GM12878 (cell line): ENCODE measurements around the gene YTHDF1. TPM values are rescaled to one million over a fixed set of nuclear protein-coding genes. Genes with fewer than 3 reads are reported as not detected.

Experiments
- ATAC-seq: fragments of 200-7000 bp; cut with Tn5 transposase; 3 replicates; pipeline ENCODE4 v1.9.1; 2020; ENCODE audit warnings: mild to moderate bottlenecking, moderate library complexity
- BruUV-seq: library from RNA; stranded (reverse); fragments of 400-500 nt; replicated peaks from 2 replicates; lab custom pipeline; 2021; lab: Mats Ljungman, UMichigan
- CTCF ChIA-PET: fragments of 300-600 bp; sonication (Branson Sonifier 250); formaldehyde crosslinking; extraction: SDS; loops from one replicate; lab custom pipeline; 2021; ENCODE audit warnings: inconsistent platforms; lab: Yijun Ruan, JAX
- POLR2A ChIA-PET: fragments of 350-600 bp; formaldehyde crosslinking; extraction: SDS; loops from one replicate; lab custom pipeline; 2021; ENCODE audit warnings: inconsistent platforms; lab: Charles Lee
- RAD21 ChIA-PET: fragments of 300-600 bp; sonication (Branson Sonifier 250); formaldehyde crosslinking; loops from one replicate; lab custom pipeline; 2023; ENCODE audit warnings: antibody characterized with exemption; ENCODE audit not compliant: unreplicated experiment; lab: Charles Lee
- SMC1A ChIA-PET: fragments of 300-600 bp; sonication (Branson Sonifier 250); formaldehyde crosslinking; loops from one replicate; lab custom pipeline; 2023; ENCODE audit not compliant: unreplicated experiment, uncharacterized antibody; lab: Charles Lee
- DNase-seq: peaks from one replicate; pipeline ENCODE4 v3.0.0-alpha.2; 2011; ENCODE audit warnings: low read depth, low spot score
- FAIRE-seq: peaks from 3 replicates; lab custom pipeline; 2011; peaks lifted over from hg19 to GRCh38; lab: Jason Lieb, UNC
- H2AFZ ChIP-seq: 2 replicates; pipeline ENCODE4 v1.6.0; 2011; ENCODE audit warnings: low read depth, low read length, control low read depth; ENCODE audit not compliant: control insufficient read depth
- H3K27ac ChIP-seq: 2 replicates; pipeline ENCODE4 v1.5.1; 2011; ENCODE audit warnings: control low read depth; ENCODE audit not compliant: control insufficient read depth, insufficient read depth
- H3K27me3 ChIP-seq, 2 experiments: replicated peaks in 1 of 2; 2 replicates each; pipeline versions ENCODE4 v1.6.0 to v1.6.1; 2011; ENCODE audit warnings: low read length in 1 of 2; ENCODE audit not compliant: control insufficient read depth in 2 of 2, insufficient read depth in 2 of 2
- H3K36me3 ChIP-seq, 2 experiments: 2 replicates each; pipeline ENCODE4 v1.5.1; 2011; ENCODE audit warnings: low read length in 1 of 2; ENCODE audit not compliant: control insufficient read depth in 2 of 2, insufficient read depth in 2 of 2
- H3K4me1 ChIP-seq: 2 replicates; pipeline ENCODE4 v1.6.1; 2011; ENCODE audit warnings: mild to moderate bottlenecking, low read length, moderate library complexity, mixed read lengths; ENCODE audit not compliant: control insufficient read depth, insufficient read depth
- H3K4me2 ChIP-seq: 2 replicates; pipeline ENCODE4 v1.6.0; 2011; ENCODE audit warnings: control low read depth; ENCODE audit not compliant: control insufficient read depth, insufficient read depth
- H3K4me3 ChIP-seq: fragments of 200-600 bp; sonication (generic); 2 replicates; pipeline ENCODE4 v1.5.1; 2016
- H3K79me2 ChIP-seq: 2 replicates; pipeline ENCODE4 v1.6.0; 2011; ENCODE audit warnings: low read length; ENCODE audit not compliant: control insufficient read depth, insufficient read depth
- H3K9ac ChIP-seq: 2 replicates; pipeline ENCODE4 v1.8.0; 2011; ENCODE audit warnings: low read length, control low read depth, mixed read lengths; ENCODE audit not compliant: control insufficient read depth, insufficient read depth
- H3K9me3 ChIP-seq: replicated peaks from 3 replicates; pipeline ENCODE4 v1.5.1; 2011; ENCODE audit warnings: mild to moderate bottlenecking, low read length; ENCODE audit not compliant: control insufficient read depth, insufficient read depth
- H4K20me1 ChIP-seq: 2 replicates; pipeline ENCODE4 v1.6.0; 2011; ENCODE audit not compliant: control insufficient read depth, insufficient read depth
- IKZF1 ChIP-seq: fragments of 450-650 bp; conservative IDR thresholded peaks from 2 replicates; pipeline ENCODE4 v1.6.1; 2017; ENCODE audit warnings: antibody characterized with exemption, mild to moderate bottlenecking
- JUND ChIP-seq: IDR thresholded peaks from 2 replicates; pipeline ENCODE4 v1.6.1; 2012; ENCODE audit warnings: low read depth, mild to moderate bottlenecking, low read length, improper control_type of control experiment, moderate library complexity
- LARP7 ChIP-seq: fragments of 450-650 bp; IDR thresholded peaks from 2 replicates; pipeline ENCODE4 v1.6.1; 2017; ENCODE audit warnings: mild to moderate bottlenecking
- MYB ChIP-seq: fragments of 150-350 bp; IDR thresholded peaks from 2 replicates; pipeline ENCODE4 v1.6.1; 2014; ENCODE audit warnings: mild to moderate bottlenecking, low read depth, low read length, borderline replicate concordance
- NRF1 ChIP-seq: conservative IDR thresholded peaks from 2 replicates; pipeline ENCODE4 v1.6.1; 2011; ENCODE audit warnings: mild to moderate bottlenecking, low read depth, low read length, improper control_type of control experiment
- RFX5 ChIP-seq: IDR thresholded peaks from 2 replicates; pipeline ENCODE4 v1.6.1; 2011; ENCODE audit warnings: low read depth, low read length, improper control_type of control experiment
- STAT3 ChIP-seq: IDR thresholded peaks from 2 replicates; pipeline ENCODE4 v1.6.1; 2011; ENCODE audit warnings: low read depth, low read length, improper control_type of control experiment
- WGBS: methylation state at CpG from one replicate; pipeline ENCODE4 v1.1.6; 2016; ENCODE audit warnings: low lambda C conversion rate; ENCODE audit not compliant: insufficient replicate concordance, insufficient coverage; ENCODE audit errors: missing lambda C conversion rate; 5-methylcytosine and 5-hydroxymethylcytosine counted together
- in situ Hi-C: fragments of 300-500 bp; cut with MboI; formaldehyde crosslinking; loops from 9 replicates; pipeline ENCODE4 v1.14.3; 2018; ENCODE audit warnings: mixed read lengths
- intact Hi-C: fragments of 100-400 bp; cut with micrococcal nuclease; formaldehyde crosslinking; loops from one replicate; pipeline ENCODE4 v1.14.2; 2022; ENCODE audit not compliant: unreplicated experiment
- polyA plus RNA-seq, 11 experiments: library from polyadenylated mRNA; depleted of rRNA in 4 of 11; unstranded in 6 of 11; stranded (reverse) in 5 of 11; fragments of >200 nt; fragmentation: Nextera tagmentation in 4 of 11; fragmentation: Illumina TruSeq in 1 of 11; extraction: Ambion mirVana in 4 of 11; extraction: Trizol in 1 of 11; gene quantifications; 1 replicate in 1 of 11; 2 replicates in 10 of 11; pipeline versions ENCODE4 v1.2.1 to v1.2.3, GENCODE V29; 2011 to 2016; ENCODE audit warnings: inconsistent platforms in 2 of 11, missing spikeins in 2 of 11, low read depth in 1 of 11
- total RNA-seq, 4 experiments: library from RNA; depleted of rRNA in 3 of 4; stranded (reverse); fragments of >200 nt in 3 of 4; fragmentation: Illumina TruSeq in 1 of 4; extraction: Trizol in 1 of 4; gene quantifications; 2 replicates each; pipeline versions ENCODE4 v1.2.1 to v1.2.3, GENCODE V29; 2013 to 2021
- TF ChIP-seq, protein P1 (sequence below): IDR thresholded peaks from 2 replicates; pipeline ENCODE4 v1.6.1; 2011; ENCODE audit warnings: mild to moderate bottlenecking, low read depth, low read length, moderate library complexity; ENCODE audit not compliant: insufficient replicate concordance
- TF ChIP-seq, protein P2 (sequence below): fragments of 450-650 bp; conservative IDR thresholded peaks from 2 replicates; pipeline ENCODE4 v1.6.1; 2017; ENCODE audit warnings: mild to moderate bottlenecking, moderate library complexity
- TF ChIP-seq, protein P3 (sequence below): IDR thresholded peaks from 2 replicates; pipeline ENCODE4 v1.6.1; 2012; ENCODE audit warnings: low read length, inconsistent platforms
- TF ChIP-seq, protein P4 (sequence below): fragments of 450-650 bp; IDR thresholded peaks from 2 replicates; pipeline ENCODE4 v1.6.1; 2016; ENCODE audit warnings: mild to moderate bottlenecking
- TF ChIP-seq, protein P5 (sequence below): fragments of 450-650 bp; formaldehyde crosslinking; IDR thresholded peaks from 2 replicates; pipeline ENCODE4 v1.4.0; 2020; ENCODE audit warnings: mild to moderate bottlenecking, moderate library complexity

Gene YTHDF1
- total and polyA plus RNA-seq, 10 of the 15 experiments (the other 5 are each of a cell fraction or from before 2014, with no cell fraction given) = 4.6 to 37.8 (median 20.5) TPM

DNA sequence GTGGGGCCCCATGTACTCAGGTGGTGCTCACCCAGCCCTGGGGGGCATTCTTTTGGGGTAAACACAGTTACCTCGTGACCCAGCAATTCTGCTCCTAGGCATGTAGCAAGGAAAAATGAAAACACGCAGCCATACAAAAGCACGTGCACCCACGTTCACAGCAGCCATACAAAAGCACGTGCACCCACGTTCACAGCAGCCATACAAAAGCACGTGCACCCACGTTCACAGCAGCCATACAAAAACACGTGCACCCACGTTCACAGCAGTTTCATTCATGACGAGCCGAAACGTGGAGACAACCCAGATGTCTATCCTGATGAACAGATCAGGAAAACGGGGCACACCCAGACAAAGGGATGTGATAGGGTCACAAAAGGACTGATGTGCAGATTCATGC is 57.1 kb downstream of the YTHDF1 start:
- Histone ChIP-seq H3K4me1 (no peaks in the 10 kb centered on the region), H3K9ac (no peak overlapping the region), H3K36me3 (no peaks in the 10 kb centered on the region), H2AFZ (no peak overlapping the region), H3K9me3 (no peaks in the 10 kb centered on the region), H3K27ac (no peak overlapping the region), H3K4me2 (no peak overlapping the region), H4K20me1 (no peaks in the 10 kb centered on the region), H3K79me2 (no peaks in the 10 kb centered on the region), H3K27me3 (peaks cover 2 to 3% of the 10 kb centered on the region in 2 experiments; a peak in 2 of 4 replicates), H3K4me3 (no peak overlapping the region)
- DNase-seq (no peak), ATAC-seq (no peak), FAIRE-seq (no peak)
- SMC1A ChIA-PET = no interaction called here
- RAD21 ChIA-PET = no interaction called here
- in situ Hi-C loops (no loop called here), intact Hi-C loops (no loop called here)
- WGBS = 42% methylated on average over 14 of the region's 14 CpGs
- TF ChIP-seq LARP7 = no peak
- TF ChIP-seq, protein P1, sequence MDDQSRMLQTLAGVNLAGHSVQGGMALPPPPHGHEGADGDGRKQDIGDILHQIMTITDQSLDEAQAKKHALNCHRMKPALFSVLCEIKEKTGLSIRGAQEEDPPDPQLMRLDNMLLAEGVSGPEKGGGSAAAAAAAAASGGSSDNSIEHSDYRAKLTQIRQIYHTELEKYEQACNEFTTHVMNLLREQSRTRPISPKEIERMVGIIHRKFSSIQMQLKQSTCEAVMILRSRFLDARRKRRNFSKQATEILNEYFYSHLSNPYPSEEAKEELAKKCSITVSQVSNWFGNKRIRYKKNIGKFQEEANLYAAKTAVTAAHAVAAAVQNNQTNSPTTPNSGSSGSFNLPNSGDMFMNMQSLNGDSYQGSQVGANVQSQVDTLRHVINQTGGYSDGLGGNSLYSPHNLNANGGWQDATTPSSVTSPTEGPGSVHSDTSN = no peak
- no peak for TF ChIP-seq JUND
- TF ChIP-seq, protein P2, sequence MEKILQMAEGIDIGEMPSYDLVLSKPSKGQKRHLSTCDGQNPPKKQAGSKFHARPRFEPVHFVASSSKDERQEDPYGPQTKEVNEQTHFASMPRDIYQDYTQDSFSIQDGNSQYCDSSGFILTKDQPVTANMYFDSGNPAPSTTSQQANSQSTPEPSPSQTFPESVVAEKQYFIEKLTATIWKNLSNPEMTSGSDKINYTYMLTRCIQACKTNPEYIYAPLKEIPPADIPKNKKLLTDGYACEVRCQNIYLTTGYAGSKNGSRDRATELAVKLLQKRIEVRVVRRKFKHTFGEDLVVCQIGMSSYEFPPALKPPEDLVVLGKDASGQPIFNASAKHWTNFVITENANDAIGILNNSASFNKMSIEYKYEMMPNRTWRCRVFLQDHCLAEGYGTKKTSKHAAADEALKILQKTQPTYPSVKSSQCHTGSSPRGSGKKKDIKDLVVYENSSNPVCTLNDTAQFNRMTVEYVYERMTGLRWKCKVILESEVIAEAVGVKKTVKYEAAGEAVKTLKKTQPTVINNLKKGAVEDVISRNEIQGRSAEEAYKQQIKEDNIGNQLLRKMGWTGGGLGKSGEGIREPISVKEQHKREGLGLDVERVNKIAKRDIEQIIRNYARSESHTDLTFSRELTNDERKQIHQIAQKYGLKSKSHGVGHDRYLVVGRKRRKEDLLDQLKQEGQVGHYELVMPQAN = no peak
- no peak for TF ChIP-seq NRF1
- no peak for TF ChIP-seq MYB
- TF ChIP-seq, protein P3, sequence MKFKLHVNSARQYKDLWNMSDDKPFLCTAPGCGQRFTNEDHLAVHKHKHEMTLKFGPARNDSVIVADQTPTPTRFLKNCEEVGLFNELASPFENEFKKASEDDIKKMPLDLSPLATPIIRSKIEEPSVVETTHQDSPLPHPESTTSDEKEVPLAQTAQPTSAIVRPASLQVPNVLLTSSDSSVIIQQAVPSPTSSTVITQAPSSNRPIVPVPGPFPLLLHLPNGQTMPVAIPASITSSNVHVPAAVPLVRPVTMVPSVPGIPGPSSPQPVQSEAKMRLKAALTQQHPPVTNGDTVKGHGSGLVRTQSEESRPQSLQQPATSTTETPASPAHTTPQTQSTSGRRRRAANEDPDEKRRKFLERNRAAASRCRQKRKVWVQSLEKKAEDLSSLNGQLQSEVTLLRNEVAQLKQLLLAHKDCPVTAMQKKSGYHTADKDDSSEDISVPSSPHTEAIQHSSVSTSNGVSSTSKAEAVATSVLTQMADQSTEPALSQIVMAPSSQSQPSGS = no peak
- TF ChIP-seq STAT3 = no peak
- TF ChIP-seq IKZF1 = no peak
- no peak for TF ChIP-seq RFX5
- TF ChIP-seq, protein P4, sequence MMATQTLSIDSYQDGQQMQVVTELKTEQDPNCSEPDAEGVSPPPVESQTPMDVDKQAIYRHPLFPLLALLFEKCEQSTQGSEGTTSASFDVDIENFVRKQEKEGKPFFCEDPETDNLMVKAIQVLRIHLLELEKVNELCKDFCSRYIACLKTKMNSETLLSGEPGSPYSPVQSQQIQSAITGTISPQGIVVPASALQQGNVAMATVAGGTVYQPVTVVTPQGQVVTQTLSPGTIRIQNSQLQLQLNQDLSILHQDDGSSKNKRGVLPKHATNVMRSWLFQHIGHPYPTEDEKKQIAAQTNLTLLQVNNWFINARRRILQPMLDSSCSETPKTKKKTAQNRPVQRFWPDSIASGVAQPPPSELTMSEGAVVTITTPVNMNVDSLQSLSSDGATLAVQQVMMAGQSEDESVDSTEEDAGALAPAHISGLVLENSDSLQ = no peak
- TF ChIP-seq, protein P5, sequence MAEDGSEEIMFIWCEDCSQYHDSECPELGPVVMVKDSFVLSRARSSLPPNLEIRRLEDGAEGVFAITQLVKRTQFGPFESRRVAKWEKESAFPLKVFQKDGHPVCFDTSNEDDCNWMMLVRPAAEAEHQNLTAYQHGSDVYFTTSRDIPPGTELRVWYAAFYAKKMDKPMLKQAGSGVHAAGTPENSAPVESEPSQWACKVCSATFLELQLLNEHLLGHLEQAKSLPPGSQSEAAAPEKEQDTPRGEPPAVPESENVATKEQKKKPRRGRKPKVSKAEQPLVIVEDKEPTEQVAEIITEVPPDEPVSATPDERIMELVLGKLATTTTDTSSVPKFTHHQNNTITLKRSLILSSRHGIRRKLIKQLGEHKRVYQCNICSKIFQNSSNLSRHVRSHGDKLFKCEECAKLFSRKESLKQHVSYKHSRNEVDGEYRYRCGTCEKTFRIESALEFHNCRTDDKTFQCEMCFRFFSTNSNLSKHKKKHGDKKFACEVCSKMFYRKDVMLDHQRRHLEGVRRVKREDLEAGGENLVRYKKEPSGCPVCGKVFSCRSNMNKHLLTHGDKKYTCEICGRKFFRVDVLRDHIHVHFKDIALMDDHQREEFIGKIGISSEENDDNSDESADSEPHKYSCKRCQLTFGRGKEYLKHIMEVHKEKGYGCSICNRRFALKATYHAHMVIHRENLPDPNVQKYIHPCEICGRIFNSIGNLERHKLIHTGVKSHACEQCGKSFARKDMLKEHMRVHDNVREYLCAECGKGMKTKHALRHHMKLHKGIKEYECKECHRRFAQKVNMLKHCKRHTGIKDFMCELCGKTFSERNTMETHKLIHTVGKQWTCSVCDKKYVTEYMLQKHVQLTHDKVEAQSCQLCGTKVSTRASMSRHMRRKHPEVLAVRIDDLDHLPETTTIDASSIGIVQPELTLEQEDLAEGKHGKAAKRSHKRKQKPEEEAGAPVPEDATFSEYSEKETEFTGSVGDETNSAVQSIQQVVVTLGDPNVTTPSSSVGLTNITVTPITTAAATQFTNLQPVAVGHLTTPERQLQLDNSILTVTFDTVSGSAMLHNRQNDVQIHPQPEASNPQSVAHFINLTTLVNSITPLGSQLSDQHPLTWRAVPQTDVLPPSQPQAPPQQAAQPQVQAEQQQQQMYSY (CRISPR knock-in tag) = no peak
- BruUV-seq = no TSS peak
- POLR2A ChIA-PET = no interaction called here
- CTCF ChIA-PET = no interaction called here
